ENCODE measurements around the gene HECW1. TPM values are rescaled to one million over a fixed set of nuclear protein-coding genes. Genes with fewer than 3 reads are reported as not detected.

The HECW1 gene
- total RNA-seq, 1 experiment from 2014 or later = 19.1 TPM

- Histone ChIP-seq H3K4me1 (replicated peaks) (peaks cover 10% of the 10 kb centered on the region), H3K36me3 (no peaks in the 10 kb centered on the region), H3K9me3 (replicated peaks) (no peaks in the 10 kb centered on the region), H3K27me3 (replicated peaks) (no peaks in the 10 kb centered on the region), H3K4me3 (no peak overlapping the region), H3K27ac (no peak overlapping the region)
- no peak for DNase-seq (ENCODE audit: low read depth in 1 of 2, low spot score in 2 of 2)
These were observed 380.4 kb downstream of the HECW1 start for GRCh38 chr7:43492896-43493295.

- H3K9me3 ChIP-seq (replicated peaks) = no peaks in the 10 kb centered on the region
- H3K36me3 ChIP-seq = no peaks in the 10 kb centered on the region
- peaks cover 10% of the 10 kb centered on the region for H3K4me1 ChIP-seq (replicated peaks)
- H3K4me3 ChIP-seq = no peak overlapping the region
- DNase-seq (ENCODE audit: low read depth in 1 of 2, low spot score in 2 of 2) = no peak
- H3K27ac ChIP-seq = no peak overlapping the region
- H3K27me3 ChIP-seq (replicated peaks) = no peaks in the 10 kb centered on the region
These were observed 383.1 kb downstream of the HECW1 start for GRCh38 chr7:43495572-43495971.

- no peaks in the 10 kb centered on the region for H3K27me3 ChIP-seq (replicated peaks)
- no peak overlapping the region for H3K4me3 ChIP-seq
- H3K4me1 ChIP-seq (replicated peaks) = peaks cover 14% of the 10 kb centered on the region
- H3K36me3 ChIP-seq = no peaks in the 10 kb centered on the region
- DNase-seq (ENCODE audit: low read depth in 1 of 2, low spot score in 2 of 2) = no peak
- H3K27ac ChIP-seq = no peak overlapping the region
- no peaks in the 10 kb centered on the region for H3K9me3 ChIP-seq (replicated peaks)
These were observed 384.1 kb downstream of the HECW1 start for GRCh38 chr7:43496596-43496995.

GRCh38 chr7:43501870-43502269 lies 389.4 kb downstream of the HECW1 start:
- peak in 1 of 2 experiments; percentile 63 for DNase-seq (ENCODE audit: low read depth in 1 of 2, low spot score in 2 of 2)
- Histone ChIP-seq H3K27me3 (replicated peaks) (no peaks in the 10 kb centered on the region), H3K27ac (no peak overlapping the region), H3K4me1 (replicated peaks) (peaks cover 11% of the 10 kb centered on the region), H3K36me3 (no peaks in the 10 kb centered on the region; the same call in 1 of the 2 replicates), H3K4me3 (no peak overlapping the region), H3K9me3 (replicated peaks) (no peaks in the 10 kb centered on the region)

- no peak overlapping the region for H3K27ac ChIP-seq
- H3K36me3 ChIP-seq = no peaks in the 10 kb centered on the region; the same call in 1 of the 2 replicates
- no peak overlapping the region for H3K4me3 ChIP-seq
- DNase-seq (ENCODE audit: low read depth in 1 of 2, low spot score in 2 of 2) = no peak
- H3K27me3 ChIP-seq (replicated peaks) = no peaks in the 10 kb centered on the region
- H3K9me3 ChIP-seq (replicated peaks) = no peaks in the 10 kb centered on the region
- H3K4me1 ChIP-seq (replicated peaks) = peaks cover 11% of the 10 kb centered on the region
These were observed 390.5 kb downstream of the HECW1 start for GRCh38 chr7:43502941-43503340.

GRCh38 chr7:43505412-43505811 lies 393.0 kb downstream of the HECW1 start:
- Histone ChIP-seq H3K4me1 (replicated peaks) (peaks cover 11% of the 10 kb centered on the region), H3K36me3 (no peaks in the 10 kb centered on the region; the same call in 1 of the 2 replicates), H3K27ac (no peak overlapping the region), H3K9me3 (replicated peaks) (no peaks in the 10 kb centered on the region), H3K4me3 (no peak overlapping the region), H3K27me3 (replicated peaks) (no peaks in the 10 kb centered on the region)
- no peak for DNase-seq (ENCODE audit: low read depth in 1 of 2, low spot score in 2 of 2)

- DNase-seq (ENCODE audit: low read depth in 1 of 2, low spot score in 2 of 2) = no peak
- Histone ChIP-seq H3K27me3 (replicated peaks) (no peaks in the 10 kb centered on the region), H3K4me3 (no peak overlapping the region), H3K27ac (no peak overlapping the region), H3K36me3 (no peaks in the 10 kb centered on the region; the same call in 1 of the 2 replicates), H3K9me3 (replicated peaks) (no peaks in the 10 kb centered on the region), H3K4me1 (replicated peaks) (peaks cover 8% of the 10 kb centered on the region)
These were observed 394.0 kb downstream of the HECW1 start for GRCh38 chr7:43506460-43506859.

GRCh38 chr7:43508461-43508860 lies 396.0 kb downstream of the HECW1 start:
- Histone ChIP-seq H3K27ac (no peak overlapping the region), H3K9me3 (replicated peaks) (no peaks in the 10 kb centered on the region), H3K27me3 (replicated peaks) (no peaks in the 10 kb centered on the region), H3K4me3 (no peak overlapping the region), H3K4me1 (replicated peaks) (peaks cover 10% of the 10 kb centered on the region), H3K36me3 (no peaks in the 10 kb centered on the region; the same call in 1 of the 2 replicates)
- no peak for DNase-seq (ENCODE audit: low read depth in 1 of 2, low spot score in 2 of 2)

GRCh38 chr7:43509906-43510305 lies 397.5 kb downstream of the HECW1 start:
- Histone ChIP-seq H3K27me3 (replicated peaks) (no peaks in the 10 kb centered on the region), H3K4me1 (replicated peaks) (peaks cover 16% of the 10 kb centered on the region), H3K36me3 (no peaks in the 10 kb centered on the region), H3K4me3 (no peak overlapping the region), H3K27ac (no peak overlapping the region), H3K9me3 (replicated peaks) (no peaks in the 10 kb centered on the region)
- DNase-seq (ENCODE audit: low read depth in 1 of 2, low spot score in 2 of 2) = no peak

GRCh38 chr7:43511029-43511428 lies 398.6 kb downstream of the HECW1 start:
- no peak overlapping the region for H3K27ac ChIP-seq
- peaks cover 16% of the 10 kb centered on the region for H3K4me1 ChIP-seq (replicated peaks)
- no peaks in the 10 kb centered on the region for H3K27me3 ChIP-seq (replicated peaks)
- no peak for DNase-seq (ENCODE audit: low read depth in 1 of 2, low spot score in 2 of 2)
- no peak overlapping the region for H3K4me3 ChIP-seq
- H3K36me3 ChIP-seq = no peaks in the 10 kb centered on the region
- H3K9me3 ChIP-seq (replicated peaks) = no peaks in the 10 kb centered on the region

- Histone ChIP-seq H3K9me3 (replicated peaks) (no peaks in the 10 kb centered on the region), H3K4me3 (no peak overlapping the region), H3K27ac (no peak overlapping the region), H3K27me3 (replicated peaks) (no peaks in the 10 kb centered on the region), H3K36me3 (no peaks in the 10 kb centered on the region), H3K4me1 (replicated peaks) (peaks cover 22% of the 10 kb centered on the region)
- DNase-seq (ENCODE audit: low read depth in 1 of 2, low spot score in 2 of 2) = no peak
These were observed 399.5 kb downstream of the HECW1 start for GRCh38 chr7:43511769-43512515.

- H3K27ac ChIP-seq = peak overlapping the region; percentile 48
- no peaks in the 10 kb centered on the region for H3K27me3 ChIP-seq (replicated peaks)
- H3K36me3 ChIP-seq = no peaks in the 10 kb centered on the region
- peaks cover 32% of the 10 kb centered on the region for H3K4me1 ChIP-seq (replicated peaks)
- H3K4me3 ChIP-seq = no peak overlapping the region
- H3K9me3 ChIP-seq (replicated peaks) = no peaks in the 10 kb centered on the region
- DNase-seq (ENCODE audit: low read depth in 1 of 2, low spot score in 2 of 2) = peak; percentile 61 to 76
These were observed 400.8 kb downstream of the HECW1 start for GRCh38 chr7:43513251-43513650.

- Histone ChIP-seq H3K27ac (peak overlapping the region; percentile 15), H3K9me3 (replicated peaks) (no peaks in the 10 kb centered on the region), H3K27me3 (replicated peaks) (no peaks in the 10 kb centered on the region), H3K36me3 (no peaks in the 10 kb centered on the region), H3K4me3 (no peak overlapping the region), H3K4me1 (replicated peaks) (peaks cover 36% of the 10 kb centered on the region)
- peak in 1 of 2 experiments; percentile 77 for DNase-seq (ENCODE audit: low read depth in 1 of 2, low spot score in 2 of 2)
These were observed 404.3 kb downstream of the HECW1 start for GRCh38 chr7:43516581-43517342.

- Histone ChIP-seq H3K27ac (peak overlapping the region; percentile 15), H3K4me1 (replicated peaks) (peaks cover 43% of the 10 kb centered on the region), H3K36me3 (no peaks in the 10 kb centered on the region), H3K9me3 (replicated peaks) (no peaks in the 10 kb centered on the region), H3K27me3 (replicated peaks) (no peaks in the 10 kb centered on the region), H3K4me3 (no peak overlapping the region)
- DNase-seq (ENCODE audit: low read depth in 1 of 2, low spot score in 2 of 2) = no peak
These were observed 405.0 kb downstream of the HECW1 start for GRCh38 chr7:43517464-43517863.
